Skeletal muscle cell (primary cell): ENCODE results near the gene CATSPERE.
"Not testable (repeated sequence)": the region's sequence is repeated elsewhere in the genome, so short reads cannot be mapped to it uniquely, and the experiment has no call there.

Experiments
- DNase-seq: peaks from one replicate; pipeline ENCODE4 v3.0.0-alpha.2; 2010; ENCODE audit warnings: low read depth
- H3K4me3 ChIP-seq: 2 replicates; pipeline ENCODE4 v1.5.1; 2011; ENCODE audit warnings: low read depth, mild to moderate bottlenecking, control low read depth, low read length, moderate library complexity

CATSPERE gene

GRCh38 chr1:244654108-244655038, 193.3 kb downstream of the CATSPERE start:
- DNase-seq: no peak
- peak overlapping the region; percentile 92 for H3K4me3 ChIP-seq

GRCh38 chr1:244655186-244655585, 194.1 kb downstream of the CATSPERE start:
- no peak for DNase-seq
- H3K4me3 ChIP-seq: no peak overlapping the region

GRCh38 chr1:244657421-244657820, 196.3 kb downstream of the CATSPERE start:
- no peak for DNase-seq
- no peak overlapping the region for H3K4me3 ChIP-seq

GRCh38 chr1:244659694-244660093, 198.6 kb downstream of the CATSPERE start:
- no peak overlapping the region for H3K4me3 ChIP-seq
- DNase-seq: no peak

GRCh38 chr1:244660595-244660994, 199.5 kb downstream of the CATSPERE start:
- no peak for DNase-seq
- no peak overlapping the region for H3K4me3 ChIP-seq

GRCh38 chr1:244661569-244662312, 200.7 kb downstream of the CATSPERE start:
- DNase-seq, H3K4me3 ChIP-seq: not testable (repeated sequence)

GRCh38 chr1:244662599-244662998, 201.5 kb downstream of the CATSPERE start:
- DNase-seq: no peak
- H3K4me3 ChIP-seq: no peak overlapping the region

GRCh38 chr1:244664353-244664752, 203.3 kb downstream of the CATSPERE start:
- no peak overlapping the region for H3K4me3 ChIP-seq
- no peak for DNase-seq

GRCh38 chr1:244665771-244666217, 204.7 kb downstream of the CATSPERE start:
- peak; percentile 55 for DNase-seq
- H3K4me3 ChIP-seq: no peak overlapping the region

- not testable (repeated sequence) for DNase-seq
These were observed 205.8 kb downstream of the CATSPERE start for GRCh38 chr1:244666672-244667418.

GRCh38 chr1:244667797-244668196, 206.7 kb downstream of the CATSPERE start:
- DNase-seq: no peak
- H3K4me3 ChIP-seq: no peak overlapping the region

More at GRCh38 chr1:244666672-244667418, 205.8 kb downstream of the CATSPERE start:
- not testable (repeated sequence) for H3K4me3 ChIP-seq

GRCh38 chr1:244672946-244673682, 212.0 kb downstream of the CATSPERE start:
- DNase-seq: no peak
- no peak overlapping the region for H3K4me3 ChIP-seq

- H3K4me3 ChIP-seq: no peak overlapping the region
- DNase-seq: no peak
These were observed 213.4 kb downstream of the CATSPERE start for GRCh38 chr1:244674446-244674845.

- no peak overlapping the region for H3K4me3 ChIP-seq
- DNase-seq: no peak
These were observed 214.1 kb downstream of the CATSPERE start for GRCh38 chr1:244675167-244675566.

- H3K4me3 ChIP-seq: no peak overlapping the region
- no peak for DNase-seq
These were observed 217.6 kb downstream of the CATSPERE start for GRCh38 chr1:244678697-244679096.

GRCh38 chr1:244680667-244681066, 219.6 kb downstream of the CATSPERE start:
- H3K4me3 ChIP-seq: no peak overlapping the region
- DNase-seq: no peak

GRCh38 chr1:244682087-244682486, 221.0 kb downstream of the CATSPERE start:
- DNase-seq, H3K4me3 ChIP-seq: not testable (repeated sequence)
